IPS-11a (cell line): Measurements from ENCODE around the gene MAPK10.

Experiments used
- H3K4me3 ChIP-seq: one replicate; pipeline ENCODE4 v1.5.1; 2013; ENCODE audit warnings: low read depth, low read length, control low read depth

Gene MAPK10

DNA sequence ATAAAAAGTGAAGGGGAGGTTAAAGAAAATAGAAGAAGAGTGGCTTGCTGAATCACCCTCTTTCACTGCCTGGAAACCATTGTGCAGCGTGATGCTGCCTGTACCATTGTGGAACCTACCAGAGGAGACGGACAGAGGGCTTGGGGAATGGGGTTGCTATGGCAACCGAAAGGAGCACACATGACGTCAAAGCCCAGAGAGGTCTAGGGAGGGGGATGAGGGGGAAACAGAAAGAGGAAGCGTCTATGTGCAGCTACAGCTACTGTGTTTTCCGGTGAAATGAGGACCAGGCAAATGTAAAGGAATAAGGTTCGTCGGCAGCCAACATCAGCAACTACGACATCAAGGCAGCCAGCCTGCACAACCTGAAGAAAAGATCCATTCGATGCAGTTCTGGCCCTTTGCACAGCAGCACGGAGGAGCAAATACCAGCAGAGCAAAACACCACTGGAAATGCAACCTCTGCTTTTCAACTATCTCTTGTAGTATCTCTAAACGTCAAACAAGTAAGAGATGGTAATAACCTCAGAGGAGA is at the start of gene MAPK10:
Gene MAPK10, minus strand, starts transcription at position 110 of the 535 bp plus-strand sequence.
- no peak within 1 kb of the TSS for H3K4me3 ChIP-seq

DNA sequence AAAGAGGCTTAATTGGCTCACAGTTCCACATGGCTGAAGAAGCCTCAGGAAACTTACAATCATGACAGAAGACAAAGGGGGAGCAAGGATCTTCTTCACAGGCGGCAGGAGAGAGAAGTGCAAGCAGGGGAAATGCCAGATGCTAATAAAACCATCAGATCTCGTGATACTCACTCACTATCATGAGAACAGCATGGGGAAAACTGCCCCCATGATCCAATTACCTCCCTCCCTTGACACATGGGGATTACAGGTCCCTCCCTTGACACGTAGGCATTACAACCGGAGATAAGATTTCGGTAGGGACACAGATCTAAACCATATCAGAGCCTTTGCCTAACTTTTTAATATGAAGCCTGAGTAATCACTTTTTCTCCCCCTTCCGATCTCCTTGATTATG is 43.7 kb upstream of the MAPK10 start:
- H3K4me3 ChIP-seq: no peak overlapping the region

DNA sequence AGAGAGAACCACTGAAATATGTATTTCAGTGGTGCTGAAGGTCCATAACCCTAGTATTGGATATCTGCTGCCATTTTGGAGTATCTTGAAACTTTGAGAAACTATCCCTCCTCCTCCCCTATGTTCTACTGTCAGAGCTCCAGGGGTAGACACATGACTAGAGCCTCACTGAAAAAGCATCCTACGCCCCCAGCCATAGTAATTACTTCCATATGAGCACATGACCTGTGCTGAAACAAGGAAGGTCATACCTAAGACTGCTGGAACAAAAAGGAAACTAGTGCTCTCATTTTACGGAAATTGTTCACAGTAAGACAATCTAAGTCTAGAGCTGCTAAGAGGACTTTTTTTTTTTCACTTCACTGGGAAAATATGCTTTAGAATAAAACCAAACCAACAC is 42.0 kb upstream of the MAPK10 start:
- H3K4me3 ChIP-seq: no peak overlapping the region

DNA sequence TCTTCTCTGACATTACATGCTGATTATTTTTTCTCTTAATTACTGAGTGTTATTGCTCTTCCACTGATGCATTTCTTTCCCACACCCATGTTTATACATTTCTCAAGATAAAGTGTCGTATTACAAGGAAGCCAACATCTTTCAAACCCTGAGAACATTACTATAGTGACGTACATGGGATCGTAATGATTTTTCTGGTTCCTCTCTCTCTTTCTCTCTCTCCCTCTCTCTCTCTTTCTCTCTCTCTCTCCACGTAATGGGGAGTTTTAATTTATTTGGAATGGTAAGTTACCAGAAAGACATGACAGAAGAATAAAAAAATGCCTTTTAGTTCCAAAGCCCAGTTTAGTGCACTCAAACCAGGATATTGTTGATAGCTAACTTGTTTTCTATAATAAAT is 40.4 kb upstream of the MAPK10 start:
- no peak overlapping the region for H3K4me3 ChIP-seq

DNA sequence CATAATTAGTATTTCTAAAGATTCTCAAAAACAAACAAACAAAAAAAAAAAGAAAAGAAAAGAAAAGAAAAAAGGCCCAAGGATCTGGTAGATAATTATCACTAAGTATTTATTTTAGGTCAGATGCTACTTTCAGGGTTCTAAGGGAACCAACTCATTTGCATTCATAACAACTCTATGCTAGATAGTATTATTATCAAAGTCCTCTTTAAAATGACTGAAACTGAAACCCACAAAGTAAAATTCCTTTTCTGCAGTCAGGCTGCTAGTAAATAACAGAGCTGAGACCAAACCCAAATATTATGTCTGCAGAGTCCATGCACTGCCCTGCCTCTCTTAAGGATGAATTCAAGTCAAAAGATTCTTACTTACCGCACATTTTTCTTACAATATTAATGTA is 38.3 kb upstream of the MAPK10 start:
- H3K4me3 ChIP-seq: no peak overlapping the region

DNA sequence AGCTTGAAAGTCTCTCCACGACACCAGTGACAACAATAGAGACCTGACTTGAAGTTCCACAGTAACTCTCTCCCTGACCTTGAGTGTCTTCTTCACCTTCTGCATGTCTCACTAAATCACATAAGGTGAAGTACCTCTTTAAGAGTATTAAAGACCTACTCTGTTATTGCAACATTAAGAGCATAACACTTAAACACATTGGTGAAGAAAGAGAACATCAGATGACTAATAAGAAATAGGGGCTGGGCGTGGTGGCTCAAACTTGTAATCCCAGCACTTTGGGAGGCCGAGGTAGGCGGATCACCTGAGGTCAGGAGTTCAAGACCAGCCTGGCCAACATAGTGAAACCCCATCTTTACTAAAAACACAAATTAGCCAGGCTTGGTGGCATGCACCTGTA is 33.9 kb upstream of the MAPK10 start:
- no peak overlapping the region for H3K4me3 ChIP-seq

DNA sequence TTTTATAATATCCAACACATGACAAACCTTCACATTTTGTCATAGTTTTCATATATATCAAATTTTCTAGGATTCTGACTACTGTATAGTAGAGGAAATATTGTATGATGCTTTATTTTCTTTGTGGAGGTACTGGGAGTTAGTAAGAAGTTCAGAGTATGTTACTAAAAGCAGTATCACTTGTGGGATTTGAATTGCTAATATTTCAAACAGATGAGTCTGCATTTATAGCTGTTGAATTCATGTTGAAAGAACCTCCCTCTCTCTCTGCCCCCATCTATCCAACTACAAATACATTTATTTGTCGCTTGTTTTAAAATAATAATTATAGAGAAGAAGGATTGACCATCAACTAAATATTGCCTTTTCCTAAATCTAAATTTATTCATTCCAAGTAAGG is 29.8 kb upstream of the MAPK10 start:
- H3K4me3 ChIP-seq: no peak overlapping the region

DNA sequence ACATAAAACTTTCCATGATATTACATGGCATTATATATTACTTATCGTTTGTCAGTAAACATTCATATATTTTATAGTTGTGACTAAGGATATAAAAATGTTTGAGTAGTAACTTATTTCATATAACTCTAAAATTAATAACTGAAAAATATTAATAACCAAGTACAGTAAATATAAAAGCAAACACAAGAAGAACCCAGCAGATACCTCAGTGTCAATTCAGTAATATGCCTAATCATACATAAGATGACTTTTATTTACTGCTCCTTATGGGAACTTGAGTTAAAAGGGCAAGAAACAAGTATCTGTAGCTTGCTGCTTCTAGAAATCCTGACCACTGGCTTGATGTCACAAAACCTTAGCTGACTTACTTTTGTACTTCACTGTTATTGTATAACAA is 28.4 kb upstream of the MAPK10 start:
- H3K4me3 ChIP-seq: no peak overlapping the region

DNA sequence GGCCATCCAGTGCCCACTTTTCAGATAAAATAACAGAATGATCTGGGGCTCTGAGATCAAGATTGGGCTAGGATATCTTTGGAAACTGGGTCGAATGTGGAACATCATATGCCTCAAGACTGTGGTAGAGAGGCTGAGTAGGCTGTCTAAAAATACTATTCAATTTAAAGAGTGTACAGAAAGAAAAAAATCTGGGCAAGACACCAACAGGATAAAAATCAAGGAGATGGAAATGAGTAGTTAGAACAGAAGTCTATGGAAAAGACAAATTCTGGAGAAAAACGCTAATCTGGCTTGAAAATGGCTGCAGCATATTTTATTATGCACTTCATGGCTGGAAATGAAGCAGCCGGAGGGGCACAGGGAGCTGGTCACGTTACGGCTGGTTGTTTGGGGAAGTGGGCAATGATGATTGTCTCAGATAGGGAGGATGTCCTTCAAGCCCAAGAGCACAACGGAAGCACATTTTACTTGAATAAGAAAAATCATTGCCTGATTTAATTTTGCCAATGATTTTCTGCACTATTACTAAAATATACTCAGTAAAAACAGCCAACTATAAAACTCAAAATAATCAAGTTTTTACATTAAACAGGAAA is 27.1 kb upstream of the MAPK10 start:
- no peak overlapping the region for H3K4me3 ChIP-seq

DNA sequence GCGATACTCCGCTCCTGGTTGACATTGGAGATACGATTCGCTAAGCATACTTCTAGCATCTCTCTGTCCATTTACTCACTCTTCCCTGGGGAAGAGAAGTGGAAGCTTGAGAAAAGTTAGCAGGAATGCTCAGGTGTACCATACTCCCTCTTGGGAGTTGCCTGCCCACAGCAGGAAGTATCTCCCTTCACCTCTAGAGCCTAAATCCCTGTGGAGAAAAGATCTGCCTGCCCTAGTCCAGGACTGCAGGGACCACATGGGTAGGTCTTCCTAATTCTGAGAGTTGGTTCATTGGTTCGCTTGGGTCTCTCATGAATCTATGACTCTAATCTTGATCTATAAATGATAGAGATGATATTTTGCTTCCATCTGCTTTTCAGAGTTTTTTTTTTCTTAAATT is 26.3 kb upstream of the MAPK10 start:
- no peak overlapping the region for H3K4me3 ChIP-seq

DNA sequence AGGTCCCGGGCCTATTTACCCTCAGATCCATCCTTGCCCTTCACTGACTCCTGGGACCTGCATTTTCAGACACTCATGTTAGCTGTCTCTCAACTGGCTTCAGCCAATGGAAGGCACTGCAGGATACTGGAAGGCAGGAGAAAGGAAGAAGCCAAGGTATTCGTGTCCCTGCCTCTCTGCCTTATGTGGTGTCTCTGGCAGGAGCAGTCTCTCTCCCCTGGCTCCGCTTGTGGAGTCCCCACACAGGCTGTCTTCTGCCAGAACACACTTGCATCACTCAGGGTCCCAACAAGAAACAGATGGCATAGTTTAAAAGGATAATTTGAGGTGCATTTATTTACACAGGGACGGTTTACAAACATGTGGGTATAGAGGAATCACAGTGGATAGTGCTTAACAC is 21.6 kb upstream of the MAPK10 start:
- no peak overlapping the region for H3K4me3 ChIP-seq

DNA sequence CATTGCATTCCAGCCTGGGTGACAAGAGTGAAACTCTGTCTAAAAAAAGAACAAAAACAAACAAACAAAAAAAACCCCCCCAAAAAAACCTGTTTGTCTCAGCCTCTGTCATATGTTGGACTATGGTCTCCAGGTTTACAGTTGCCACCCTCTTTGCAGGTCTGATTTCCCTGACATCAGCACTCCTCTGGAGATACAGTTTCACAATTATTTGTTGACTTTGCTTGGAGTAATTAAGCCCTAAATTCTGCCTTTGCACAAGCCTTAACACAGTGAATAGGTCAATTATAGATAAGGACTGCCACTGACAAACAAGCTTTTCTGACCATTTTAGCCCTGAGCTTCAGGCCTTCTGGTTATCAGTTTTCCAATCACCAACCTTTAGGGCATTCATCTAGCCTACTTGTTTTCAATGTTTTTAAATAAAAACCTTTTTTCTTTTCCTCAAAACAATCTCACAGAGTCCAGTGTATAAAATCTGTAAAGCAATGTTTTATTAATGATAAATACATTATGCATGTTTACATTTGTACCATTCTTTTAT is 20.4 kb upstream of the MAPK10 start:
- H3K4me3 ChIP-seq: no peak overlapping the region

DNA sequence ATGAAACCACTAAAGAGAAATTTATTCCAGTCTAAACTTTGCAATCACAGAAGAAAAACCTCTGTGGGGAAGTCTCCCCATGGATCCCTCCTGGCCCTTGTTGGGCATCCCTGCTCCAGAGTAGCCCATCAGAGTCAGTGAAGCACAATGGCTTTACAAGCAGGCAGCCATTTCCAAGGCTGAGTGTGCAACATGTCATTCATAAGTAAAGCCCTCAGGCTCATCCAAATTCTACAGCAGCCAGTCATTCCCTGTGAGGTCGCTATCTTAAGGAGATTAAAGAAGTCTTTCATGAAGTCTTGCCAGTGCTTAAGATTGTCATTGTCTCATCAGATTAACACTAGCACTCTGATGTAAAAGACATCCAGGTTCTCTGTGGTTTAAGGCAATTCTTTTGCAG is 17.0 kb upstream of the MAPK10 start:
- H3K4me3 ChIP-seq: no peak overlapping the region

DNA sequence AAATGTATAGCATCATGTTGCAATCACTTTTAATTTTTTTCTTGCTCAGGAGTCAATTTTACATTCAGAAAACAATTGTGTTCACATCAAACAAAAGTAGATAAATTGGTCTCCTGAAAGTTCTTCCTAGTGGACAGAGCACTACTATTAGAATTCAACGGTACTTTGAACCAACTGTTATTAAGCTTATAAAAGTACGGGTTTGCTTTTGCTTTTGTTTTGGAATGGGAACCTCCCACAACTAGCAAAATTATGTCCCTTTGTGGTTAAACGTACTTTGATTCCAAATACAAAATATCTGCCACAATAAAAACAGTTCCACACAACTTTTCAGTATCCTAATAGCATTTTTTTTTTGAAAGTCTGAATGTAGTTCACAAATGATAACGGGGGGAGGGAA is 8.6 kb upstream of the MAPK10 start:
- H3K4me3 ChIP-seq: no peak overlapping the region

DNA sequence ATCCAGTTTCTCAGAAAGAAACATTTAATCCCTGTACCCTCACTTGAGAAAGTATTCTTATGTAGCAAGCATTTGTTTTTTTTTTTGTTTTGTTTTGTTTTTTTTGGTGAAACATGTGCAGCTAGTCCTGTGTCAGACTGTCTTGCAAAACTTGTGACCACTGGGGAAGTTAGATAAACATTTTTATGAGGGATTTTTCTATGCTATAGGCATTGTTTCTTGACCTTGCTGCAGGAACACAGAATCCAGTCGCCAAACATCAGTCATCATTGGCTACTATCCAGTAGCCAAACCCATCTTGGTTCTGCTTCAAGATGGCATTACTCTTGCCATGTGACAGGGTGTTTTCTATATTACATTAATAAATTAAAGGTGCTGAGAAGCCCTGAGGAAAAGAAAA is 7.7 kb upstream of the MAPK10 start:
- H3K4me3 ChIP-seq: no peak overlapping the region

DNA sequence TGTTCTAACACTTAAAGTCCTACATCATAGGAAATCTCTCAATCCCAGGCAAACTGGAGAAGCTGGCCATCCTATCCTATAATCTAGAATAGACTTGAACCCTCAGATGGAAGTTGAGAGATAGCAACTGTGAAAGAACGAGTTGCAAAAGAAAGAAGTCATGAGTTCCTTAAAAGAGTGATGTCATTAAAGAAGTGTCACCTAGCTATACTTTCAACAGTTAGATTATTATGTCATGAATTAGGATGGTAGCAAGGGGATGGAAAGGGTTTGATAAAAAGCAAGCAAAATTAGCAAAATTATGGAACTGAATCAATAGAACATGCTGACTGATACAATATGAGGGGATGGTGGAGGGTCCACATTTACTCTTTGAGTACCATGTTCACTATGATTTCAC is 7.1 kb upstream of the MAPK10 start:
- no peak overlapping the region for H3K4me3 ChIP-seq

DNA sequence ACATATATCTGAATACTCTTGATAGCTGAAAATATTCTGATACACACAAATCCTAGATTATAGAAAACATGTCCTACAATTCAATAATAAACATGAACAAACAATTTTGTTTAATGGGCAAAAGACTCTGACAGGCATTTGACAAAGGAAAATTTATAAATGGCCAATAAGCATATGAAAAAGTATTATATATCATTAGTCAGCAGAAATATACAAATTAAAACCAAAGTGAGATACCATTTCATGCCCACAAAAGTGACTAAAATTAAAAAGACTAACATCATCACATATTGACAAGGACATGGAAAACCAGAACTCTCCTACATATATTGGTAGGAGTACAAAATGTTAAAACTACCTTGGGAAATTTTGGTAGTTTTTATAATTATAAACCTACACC is 2.7 kb upstream of the MAPK10 start:
- no peak overlapping the region for H3K4me3 ChIP-seq

DNA sequence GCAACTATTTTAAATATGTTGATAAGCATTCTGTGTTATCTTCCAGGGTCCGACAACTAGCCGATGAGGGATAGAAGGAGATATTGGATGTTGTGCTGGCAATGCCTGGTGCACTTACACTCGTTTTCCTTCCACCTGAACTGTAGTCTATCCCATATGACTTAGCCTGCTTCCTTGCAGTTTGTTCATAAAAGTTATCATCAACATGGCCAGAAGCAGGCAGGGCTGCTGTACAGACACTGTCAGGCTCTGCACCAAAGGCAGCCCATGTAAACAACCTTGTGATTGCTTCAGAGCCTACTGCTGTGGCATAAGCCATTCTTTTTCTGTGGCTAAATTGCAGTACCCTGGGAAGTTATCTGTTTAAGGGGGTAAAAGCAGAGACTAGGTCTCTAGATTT is 1.6 kb downstream of the MAPK10 start:
- no peak overlapping the region for H3K4me3 ChIP-seq

DNA sequence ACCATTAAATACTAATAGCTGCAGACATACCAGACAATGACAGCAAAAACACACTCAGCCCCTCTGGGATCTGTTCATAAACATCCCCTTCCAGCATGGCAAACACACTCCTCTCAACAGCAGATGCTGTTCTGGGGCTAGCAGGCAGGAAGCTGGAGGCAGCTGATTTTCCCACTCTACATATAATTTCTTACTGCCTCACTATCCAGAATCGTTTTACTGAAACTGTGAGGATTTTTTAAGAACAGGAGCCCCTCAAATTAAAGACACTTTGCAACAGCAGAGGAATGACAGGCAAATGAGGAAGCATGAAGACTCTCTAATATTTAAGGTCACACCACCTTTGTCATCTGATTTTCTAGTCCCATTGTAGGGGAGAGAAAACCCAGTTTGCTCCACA is 2.2 kb downstream of the MAPK10 start:
- no peak overlapping the region for H3K4me3 ChIP-seq

DNA sequence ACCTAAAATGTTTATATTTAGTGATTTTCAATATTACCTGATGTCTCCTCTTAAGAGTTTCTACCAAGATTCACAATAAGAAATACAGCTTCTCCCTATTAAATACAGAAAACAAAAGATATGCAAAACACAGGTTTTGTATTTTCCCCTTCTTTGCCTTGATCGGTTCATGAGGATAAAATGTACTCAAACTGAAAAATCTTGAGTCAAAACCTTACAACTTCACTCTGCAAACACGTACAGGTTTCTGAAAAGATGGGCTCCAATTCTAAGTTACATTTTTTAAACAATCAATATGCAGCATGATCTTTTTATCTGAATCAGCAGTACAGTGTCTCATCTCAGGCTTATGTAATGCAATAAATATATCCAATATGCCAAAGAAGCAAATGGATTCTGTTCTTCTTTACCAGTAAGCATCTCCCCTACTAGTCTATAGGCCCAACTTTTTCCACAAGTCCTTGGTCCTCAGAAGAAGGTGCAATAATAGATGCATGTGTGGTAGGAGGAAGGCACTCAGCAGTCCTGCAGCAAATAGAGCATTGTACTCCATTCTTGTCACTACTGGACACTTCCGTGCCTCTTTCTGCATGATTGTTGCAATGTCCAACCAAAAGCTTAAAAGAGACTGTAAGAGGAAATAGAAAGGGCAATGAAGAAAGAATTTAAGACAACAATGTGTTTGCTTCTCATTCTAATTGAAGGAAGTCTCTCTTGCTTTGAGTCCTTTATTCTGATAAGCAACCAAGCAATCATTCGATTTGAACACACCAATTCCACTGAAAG is 3.2 kb downstream of the MAPK10 start:
- no peak overlapping the region for H3K4me3 ChIP-seq

DNA sequence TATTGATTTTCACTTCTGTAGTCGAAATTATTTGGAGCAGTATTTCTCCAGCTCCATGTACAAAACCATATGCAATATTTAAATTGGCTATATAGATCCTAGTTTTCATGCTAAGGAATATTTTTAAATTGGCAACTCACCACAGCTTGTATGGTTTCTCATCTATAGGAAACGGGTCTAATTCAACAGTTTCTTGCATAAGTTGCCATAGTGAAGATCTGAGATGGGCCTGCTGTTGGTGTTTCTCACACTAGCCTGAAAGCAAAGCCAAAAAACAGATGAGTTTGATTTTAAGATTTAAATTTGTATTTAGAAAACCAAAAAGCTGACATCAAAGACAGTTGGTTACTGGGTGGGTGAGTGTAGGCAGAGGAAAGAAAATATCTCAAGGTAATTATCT is 5.5 kb downstream of the MAPK10 start:
- H3K4me3 ChIP-seq: no peak overlapping the region

DNA sequence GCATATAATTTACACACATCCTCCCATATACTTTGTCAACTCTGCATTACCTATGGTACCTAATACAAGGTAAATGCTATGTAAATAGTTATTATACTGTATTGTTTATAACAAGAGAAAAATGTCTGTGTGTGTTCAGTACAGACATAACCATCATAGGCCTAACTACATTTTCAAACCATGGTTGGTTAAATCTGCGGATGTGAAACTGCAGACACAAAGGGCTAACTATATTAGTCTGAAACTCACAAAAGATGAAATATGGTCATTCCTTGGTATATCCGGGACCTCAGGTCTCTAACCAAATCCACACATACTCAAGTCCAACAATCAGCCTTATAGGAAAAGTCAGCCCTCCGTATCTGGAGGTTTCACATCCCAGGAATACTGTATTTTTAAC is 13.5 kb downstream of the MAPK10 start:
- no peak overlapping the region for H3K4me3 ChIP-seq
